Muscle of arm (tissue), 12 donors: ENCODE measurements around the gene CNTNAP2. TPM values are rescaled to one million over a fixed set of nuclear protein-coding genes. Genes with fewer than 3 reads are reported as not detected.
"Not testable (repeated sequence)": the region's sequence is repeated elsewhere in the genome, so short reads cannot be mapped to it uniquely, and the experiment has no call there.

Source experiments
- DNase-seq: peaks from one replicate; pipeline ENCODE4 v3.0.0-alpha.2; 2013
- polyA plus RNA-seq, 12 donors: library from polyadenylated mRNA; unstranded; fragments of 120-200 nt; gene quantifications; one replicate each; pipeline ENCODE4 v1.2.1, GENCODE V29; 2013; ENCODE audit not compliant: insufficient read length in 12 of 12

Gene CNTNAP2
- polyA plus RNA-seq, 12 donors: 7.4 to 16.1 (median 10.3) TPM; not detected in 1

DNA sequence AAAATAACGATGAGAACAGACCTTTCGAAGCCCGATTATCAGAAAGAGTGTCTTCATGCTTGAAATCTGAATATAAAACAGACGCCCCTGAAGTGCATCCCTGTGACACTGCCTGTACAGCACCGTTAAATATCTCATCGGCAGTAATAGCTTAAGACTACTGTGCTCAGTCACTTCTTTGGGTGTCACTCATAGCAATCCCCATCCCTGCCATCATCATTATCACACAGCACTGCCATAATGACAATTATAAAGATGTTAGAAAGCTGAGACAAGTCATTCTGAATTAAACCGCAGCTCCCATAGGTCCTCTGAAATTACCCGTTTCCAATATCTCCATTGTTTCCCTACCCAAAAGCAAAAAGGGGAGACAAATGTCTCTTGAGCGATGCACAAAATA, 1906.2 kb downstream of the CNTNAP2 start:
- no peak for DNase-seq

DNA sequence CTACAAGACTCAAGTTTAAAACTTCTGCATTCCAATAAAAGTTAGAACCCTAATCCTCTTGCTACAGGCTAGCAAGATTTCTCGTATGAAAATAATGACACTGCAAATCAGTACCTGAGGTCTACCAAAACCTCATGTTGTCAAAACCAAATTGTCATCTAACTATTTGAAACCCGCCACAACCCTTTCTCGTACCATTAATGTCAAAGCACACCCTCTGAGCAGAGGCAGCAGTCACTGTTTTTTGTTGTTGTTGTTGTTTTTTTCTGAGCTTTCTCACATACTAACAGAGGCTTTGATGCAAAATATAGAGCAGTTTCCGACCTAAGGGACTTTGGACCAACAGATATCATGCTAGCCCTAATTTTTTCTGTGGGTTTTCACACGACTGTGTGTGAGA, 1910.1 kb downstream of the CNTNAP2 start:
- DNase-seq: no peak

DNA sequence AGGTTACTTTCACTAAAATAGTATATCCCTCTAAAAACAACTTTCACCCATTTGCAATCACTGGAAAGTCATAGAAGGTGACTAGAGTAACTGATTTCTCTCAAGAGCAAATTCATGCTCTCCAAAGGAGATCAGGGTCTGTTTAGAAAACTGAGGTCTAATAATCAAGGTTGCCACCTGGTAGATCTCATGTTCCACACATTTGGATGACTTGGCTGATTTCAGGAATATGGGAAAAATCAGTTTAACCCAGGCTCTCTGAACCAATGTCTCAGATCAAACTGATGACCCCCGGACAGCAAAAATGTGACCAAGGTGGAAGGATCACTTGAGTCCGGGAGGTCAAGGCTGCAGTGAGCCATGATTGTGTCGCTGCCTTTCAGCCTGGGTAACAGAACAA, 1911.6 kb downstream of the CNTNAP2 start:
- no peak for DNase-seq

DNA sequence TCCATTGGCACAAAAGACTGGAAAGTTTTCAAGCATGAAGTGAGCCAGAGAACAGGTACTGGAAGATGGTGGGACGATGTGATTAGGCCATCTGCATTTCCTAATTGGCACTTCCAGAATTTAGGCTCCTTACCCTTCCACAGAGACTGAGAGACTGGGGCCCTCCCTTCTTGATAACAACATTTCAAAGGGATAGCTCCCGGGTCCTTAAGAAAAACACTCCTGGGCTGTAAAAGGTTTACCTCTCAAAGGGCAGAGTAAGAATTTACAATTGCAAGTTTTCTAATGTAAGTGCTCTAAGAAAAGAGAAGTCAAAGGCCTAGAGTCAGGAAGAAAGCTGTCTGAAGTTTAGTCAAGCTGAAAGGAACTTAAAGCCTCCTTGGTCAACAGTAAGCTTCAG, 1914.4 kb downstream of the CNTNAP2 start:
- DNase-seq: no peak

DNA sequence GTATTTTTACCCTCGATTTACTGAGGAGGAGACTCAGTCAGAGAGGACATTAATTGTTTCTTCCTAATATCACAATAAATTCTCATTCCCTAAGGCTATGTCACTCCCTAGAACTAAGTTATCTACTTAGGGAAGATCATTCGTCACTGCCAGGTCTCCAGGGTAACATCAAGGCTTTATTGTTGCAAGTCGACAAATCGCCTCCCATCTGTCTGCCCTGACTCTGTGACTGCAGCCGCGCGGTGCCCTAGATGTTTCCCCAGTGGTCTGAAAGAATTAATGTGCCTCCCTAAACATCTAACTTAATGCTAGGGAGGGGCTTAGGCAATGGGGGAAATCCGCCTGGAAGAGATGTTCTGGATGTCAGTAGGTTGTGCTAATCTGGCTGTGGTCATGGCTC, 1915.2 kb downstream of the CNTNAP2 start:
- DNase-seq: no peak

GRCh38 chr7:148035950-148036349, 1919.3 kb downstream of the CNTNAP2 start:
- DNase-seq: no peak

- DNase-seq: no peak
These were observed 1920.4 kb downstream of the CNTNAP2 start for GRCh38 chr7:148037044-148037443.

DNA sequence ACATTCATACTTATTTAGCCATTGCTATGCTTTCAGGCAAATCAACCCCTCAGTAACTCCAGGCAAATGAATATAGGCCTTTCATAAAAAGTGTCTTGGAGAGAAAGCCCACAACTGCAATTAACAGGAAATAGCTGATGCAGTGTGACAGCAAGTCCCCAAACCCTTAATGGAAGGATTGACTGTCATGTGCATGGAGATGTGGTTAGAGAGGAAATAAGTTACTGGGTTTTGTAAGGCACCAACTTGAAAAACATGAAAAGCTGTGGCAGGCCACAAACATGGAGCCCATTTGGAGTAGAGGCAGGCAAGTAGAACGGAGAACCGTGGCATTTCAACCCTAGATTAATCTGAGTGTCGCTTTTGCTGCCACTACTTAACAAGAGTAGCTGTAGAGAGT, 1924.6 kb downstream of the CNTNAP2 start:
- no peak for DNase-seq

DNA sequence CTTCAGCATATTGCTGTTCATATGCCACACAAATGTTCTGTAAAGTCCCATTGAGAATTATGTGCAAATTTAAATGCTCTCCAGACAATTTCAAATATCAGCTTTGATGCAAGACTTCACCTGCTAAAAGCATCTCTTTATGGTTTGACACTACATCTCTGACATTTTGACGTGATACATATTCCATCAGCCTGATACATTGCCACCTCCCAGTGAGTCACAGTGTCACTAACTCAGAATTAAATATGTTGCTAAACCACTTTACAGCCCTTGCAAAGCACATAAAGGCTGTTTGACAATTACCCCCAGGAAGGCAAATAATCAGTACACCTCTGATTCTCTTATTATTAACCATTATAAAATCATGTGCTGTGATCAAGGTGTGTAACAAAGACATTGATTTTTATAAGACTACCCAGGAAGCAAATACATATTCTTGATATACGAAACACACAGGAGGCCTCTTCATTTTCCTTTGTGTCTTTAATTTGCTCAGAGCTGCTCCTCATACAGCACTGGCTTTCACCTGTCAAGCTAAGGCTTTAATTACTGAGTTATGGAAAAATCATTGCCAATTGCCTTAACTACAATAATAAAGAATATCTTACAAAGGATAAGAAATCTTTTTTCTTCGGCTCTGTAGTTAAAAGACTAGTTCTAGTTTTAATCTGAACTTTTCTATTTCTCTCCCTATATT, 1926.5 kb downstream of the CNTNAP2 start:
- DNase-seq: no peak

GRCh38 chr7:148044173-148044572, 1927.6 kb downstream of the CNTNAP2 start:
- no peak for DNase-seq

GRCh38 chr7:148045521-148045920, 1928.9 kb downstream of the CNTNAP2 start:
- no peak for DNase-seq

- no peak for DNase-seq
These were observed 1932.5 kb downstream of the CNTNAP2 start for GRCh38 chr7:148049068-148049467.

DNA sequence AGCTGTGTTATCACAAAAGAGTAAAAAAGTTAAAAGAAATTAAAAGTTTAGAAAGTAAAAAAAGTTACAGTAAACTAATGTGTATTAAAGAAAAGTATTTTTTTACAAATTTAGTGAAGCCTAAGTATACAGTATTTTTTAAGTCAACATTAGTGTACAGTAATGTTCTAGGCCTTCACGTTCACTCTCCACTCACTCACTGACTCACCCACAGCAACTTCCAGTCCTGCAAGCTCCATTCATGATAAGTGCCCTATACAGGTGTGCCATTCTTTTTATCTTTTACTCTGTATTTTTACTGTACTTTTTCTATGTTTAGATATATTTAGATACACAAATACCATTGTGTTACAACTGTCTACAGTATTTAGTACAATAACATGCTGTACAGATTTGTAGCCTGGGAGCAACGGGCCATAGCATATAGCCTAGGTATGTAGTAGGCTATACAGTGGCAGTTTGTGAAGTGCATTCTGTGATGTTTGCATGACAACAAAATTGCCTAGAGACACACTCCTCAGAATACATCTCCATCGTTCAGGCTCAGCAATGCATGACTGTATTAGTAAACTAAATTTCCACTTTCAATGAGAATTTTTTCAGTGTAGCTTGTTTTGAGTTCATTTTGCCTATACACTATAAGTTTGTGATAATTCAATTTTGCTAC, 1934.0 kb downstream of the CNTNAP2 start:
- no peak for DNase-seq

DNA sequence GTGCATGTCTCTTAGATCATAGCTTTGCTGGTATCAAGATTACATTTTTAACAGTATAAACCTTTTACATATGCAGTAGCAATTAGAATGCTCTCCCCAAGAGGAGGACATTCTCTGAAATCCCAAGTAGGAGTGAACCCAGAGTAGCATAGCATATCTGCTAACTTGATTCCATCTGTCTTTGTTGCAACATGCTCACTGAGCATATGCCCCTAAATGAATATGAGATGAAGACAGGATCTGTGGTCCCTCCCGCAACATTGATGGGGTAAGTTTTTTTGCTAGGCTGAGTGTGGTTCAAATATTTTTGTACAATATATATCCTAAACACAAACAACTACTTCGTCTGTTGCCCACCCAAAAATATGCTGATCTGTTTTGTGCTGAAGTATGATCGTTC, 1939.8 kb downstream of the CNTNAP2 start:
- DNase-seq: no peak

GRCh38 chr7:148058092-148058491, 1941.5 kb downstream of the CNTNAP2 start:
- DNase-seq: no peak

GRCh38 chr7:148058753-148059152, 1942.2 kb downstream of the CNTNAP2 start:
- DNase-seq: no peak

GRCh38 chr7:148060724-148061123, 1944.1 kb downstream of the CNTNAP2 start:
- DNase-seq: no peak

DNA sequence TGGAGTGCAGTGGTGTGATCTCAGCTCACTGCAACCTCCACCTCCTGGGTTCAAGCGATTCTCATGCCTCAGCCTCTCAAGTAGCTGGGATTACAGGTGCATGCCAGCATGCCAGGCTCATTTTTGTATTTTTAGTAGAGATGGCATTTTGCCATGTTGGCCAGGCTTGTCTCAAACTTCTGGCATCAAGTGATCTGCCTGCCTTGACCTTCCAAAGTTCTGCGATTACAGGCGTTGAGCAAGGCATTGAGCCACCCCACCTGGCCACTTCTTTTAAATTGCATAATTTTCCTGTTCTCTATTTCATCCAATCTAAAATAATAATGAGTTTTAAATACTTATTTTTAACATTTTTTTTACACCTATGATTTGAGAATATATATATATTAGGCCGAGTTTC, 1961.5 kb downstream of the CNTNAP2 start:
- DNase-seq: not testable (repeated sequence)

DNA sequence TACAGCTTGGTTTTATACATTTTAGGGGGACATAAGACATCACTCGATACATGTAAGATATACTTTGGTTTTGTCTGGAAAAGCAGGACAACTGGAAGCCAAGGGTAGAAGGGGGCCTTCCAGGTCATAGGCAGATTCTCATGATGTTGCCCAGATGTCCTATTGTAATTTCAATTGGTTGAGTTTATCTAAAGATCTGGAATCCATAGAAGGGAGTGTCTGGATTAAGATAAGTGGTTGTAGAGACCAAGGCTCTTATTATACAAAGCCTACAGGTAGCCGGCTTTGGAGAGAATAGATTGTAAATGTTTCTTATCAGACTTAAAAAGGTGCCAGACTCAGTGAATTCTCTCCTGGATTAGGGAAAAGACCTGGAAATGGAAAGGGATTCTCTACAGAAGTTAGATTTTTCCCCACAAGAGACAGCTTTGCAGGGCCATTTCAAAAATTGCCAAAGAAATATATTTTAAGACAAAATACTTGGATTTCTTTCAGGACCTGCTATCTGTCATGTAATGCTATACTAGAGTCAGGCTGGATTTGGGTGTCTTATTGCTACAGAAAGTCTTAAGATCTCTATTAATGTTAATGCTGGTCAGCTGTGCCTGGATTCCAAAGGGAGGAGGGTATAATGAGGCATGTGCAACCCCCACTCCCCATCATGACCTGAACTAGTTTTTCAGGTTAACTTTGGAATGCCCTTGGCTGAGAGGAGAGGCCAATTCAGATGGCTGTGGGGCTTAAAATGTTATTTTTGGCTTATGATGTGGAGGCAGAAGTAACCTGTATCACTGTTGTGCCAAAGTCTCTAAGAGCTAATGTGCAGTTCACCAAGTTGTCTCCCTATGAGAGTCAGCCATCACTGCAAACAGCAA, 1962.8 kb downstream of the CNTNAP2 start:
- DNase-seq: no peak

DNA sequence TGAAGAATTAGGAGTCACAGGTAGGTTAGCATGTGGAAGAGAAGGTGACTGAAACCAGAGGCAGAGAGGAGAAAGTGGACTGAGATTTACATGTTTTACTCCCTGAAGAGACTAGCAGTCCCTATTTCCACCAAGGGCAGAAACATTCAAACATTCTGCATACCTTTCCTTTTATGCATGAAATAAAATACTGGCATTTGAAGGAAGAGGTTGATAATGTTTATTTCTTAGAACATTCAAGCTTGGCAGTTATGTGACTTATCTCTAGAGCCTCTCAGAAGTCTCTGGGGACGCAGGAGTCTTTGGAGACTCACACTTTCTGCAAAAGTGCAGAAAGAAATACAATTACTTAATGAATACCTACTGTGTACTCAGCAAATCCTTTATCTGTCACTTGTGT, 1966.8 kb downstream of the CNTNAP2 start:
- DNase-seq: no peak

- DNase-seq: peak; percentile 74
These were observed 1967.5 kb downstream of the CNTNAP2 start for GRCh38 chr7:148084138-148084537.

- DNase-seq: no peak
These were observed 1975.3 kb downstream of the CNTNAP2 start for GRCh38 chr7:148091882-148092281.
